Measurements from ENCODE around the gene MC2R.
"Not testable (repeated sequence)": the region's sequence is repeated elsewhere in the genome, so short reads cannot be mapped to it uniquely, and the experiment has no call there.

MC2R gene

GRCh38 chr18:13890761-13891361 is 24.5 kb downstream of the MC2R start:
- no peak for DNase-seq

GRCh38 chr18:13889671-13890070 is 25.7 kb downstream of the MC2R start:
- no peak for DNase-seq

GRCh38 chr18:13888191-13888716 is 27.1 kb downstream of the MC2R start:
- DNase-seq = no peak

- no peak for DNase-seq
Measured at GRCh38 chr18:13885009-13885408, 30.3 kb downstream of the MC2R start.

GRCh38 chr18:13879937-13880336 is 35.4 kb downstream of the MC2R start:
- DNase-seq = no peak

- DNase-seq = no peak
Measured at GRCh38 chr18:13879492-13879891, 35.8 kb downstream of the MC2R start.

GRCh38 chr18:13878857-13879256 is 36.5 kb downstream of the MC2R start:
- no peak for DNase-seq

GRCh38 chr18:13877157-13877556 is 38.2 kb downstream of the MC2R start:
- no peak for DNase-seq

- no peak for DNase-seq
Measured at GRCh38 chr18:13874558-13874957, 40.8 kb downstream of the MC2R start.

GRCh38 chr18:13872932-13873331 is 42.4 kb downstream of the MC2R start:
- no peak for DNase-seq

- no peak for DNase-seq
Measured at GRCh38 chr18:13872373-13872772, 43.0 kb downstream of the MC2R start.

- DNase-seq = no peak
Measured at GRCh38 chr18:13871701-13872100, 43.6 kb downstream of the MC2R start.

- no peak for DNase-seq
Measured at GRCh38 chr18:13868501-13869271, 46.6 kb downstream of the MC2R start.

GRCh38 chr18:13862898-13863297 is 52.4 kb downstream of the MC2R start:
- not testable (repeated sequence) for DNase-seq

GRCh38 chr18:13849791-13850190 is 65.5 kb downstream of the MC2R start:
- DNase-seq = no peak

GRCh38 chr18:13836559-13836958 is 78.8 kb downstream of the MC2R start:
- DNase-seq = no peak

GRCh38 chr18:13835202-13835601 is 80.1 kb downstream of the MC2R start:
- DNase-seq = no peak

GRCh38 chr18:13834496-13835015 is 80.8 kb downstream of the MC2R start:
- DNase-seq = no peak
